Hematopoietic multipotent progenitor cell (in vitro differentiated cells): ENCODE results near the gene HAS3. TPM values are rescaled to one million over a fixed set of nuclear protein-coding genes. Genes with fewer than 3 reads are reported as not detected.
A peak's percentile ranks its signal among the peaks of the same experiment; 100 is the strongest.

Experiments
- DNase-seq, 3 donors: peaks; one replicate each; pipeline ENCODE4 v3.0.0-alpha.2; 2011 to 2015; ENCODE audit warnings: low read depth in 2 of 3, low spot score in 2 of 3
- total RNA-seq: library from RNA; depleted of rRNA; stranded (reverse); fragments of >200 nt; gene quantifications from one replicate; pipeline ENCODE4 v1.2.3, GENCODE V29; 2012

HAS3 gene
- total RNA-seq, 1 donor, result 0.81 TPM

- DNase-seq, result no peak
Measured at GRCh38 chr16:69088684-69089083, 16.8 kb upstream of the HAS3 start.

GRCh38 chr16:69089091-69089910 is 16.2 kb upstream of the HAS3 start:
- peak in 2 of 3 donors; percentile 35 to 51 for DNase-seq

- DNase-seq, result no peak
Measured at GRCh38 chr16:69093974-69094373, 11.5 kb upstream of the HAS3 start.

- no peak for DNase-seq
Measured at GRCh38 chr16:69094501-69094900, 11.0 kb upstream of the HAS3 start.

GRCh38 chr16:69095193-69095592 is 10.3 kb upstream of the HAS3 start:
- DNase-seq, result no peak

GRCh38 chr16:69100071-69100691 is 5.3 kb upstream of the HAS3 start:
- no peak for DNase-seq

- peak in 1 of 3 donors; percentile 13 for DNase-seq
Measured at GRCh38 chr16:69106491-69107315, 1.2 kb downstream of the HAS3 start.

- peak in 1 of 3 donors; percentile 15 for DNase-seq
Measured at GRCh38 chr16:69107316-69107962, 2.0 kb downstream of the HAS3 start.

GRCh38 chr16:69108064-69108904 is 2.8 kb downstream of the HAS3 start:
- DNase-seq, result no peak

GRCh38 chr16:69108905-69109252 is 3.4 kb downstream of the HAS3 start:
- DNase-seq, result no peak

GRCh38 chr16:69109486-69110270 is 4.2 kb downstream of the HAS3 start:
- no peak for DNase-seq

GRCh38 chr16:69110406-69110805 is 5.0 kb downstream of the HAS3 start:
- no peak for DNase-seq

- no peak for DNase-seq
Measured at GRCh38 chr16:69111216-69111875, 5.9 kb downstream of the HAS3 start.

GRCh38 chr16:69111876-69112230 is 6.4 kb downstream of the HAS3 start:
- no peak for DNase-seq

GRCh38 chr16:69112285-69113129 is 7.1 kb downstream of the HAS3 start:
- DNase-seq, result peak in 1 of 3 donors; percentile 53

- DNase-seq, result no peak
Measured at GRCh38 chr16:69113216-69113615, 7.8 kb downstream of the HAS3 start.

GRCh38 chr16:69114346-69114975 is 9.0 kb downstream of the HAS3 start:
- no peak for DNase-seq
